HCEC 1CT (cell line): ENCODE measurements around the gene ALG1L2.
"Not testable (repeated sequence)": the region's sequence is repeated elsewhere in the genome, so short reads cannot be mapped to it uniquely, and the experiment has no call there.

Source experiments
- DNase-seq: peaks from one replicate; pipeline ENCODE4 v3.0.0-alpha.2; 2017

Gene ALG1L2, protein sequence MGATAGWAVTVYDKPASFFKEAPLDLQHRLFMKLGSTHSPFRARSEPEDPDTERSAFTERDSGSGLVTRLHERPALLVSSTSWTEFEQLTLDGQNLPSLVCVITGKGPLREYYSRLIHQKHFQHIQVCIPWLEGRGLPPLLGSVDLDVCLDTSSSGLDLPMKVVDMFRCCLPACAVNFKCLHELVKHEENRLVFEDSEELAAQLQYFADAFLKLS

DNA sequence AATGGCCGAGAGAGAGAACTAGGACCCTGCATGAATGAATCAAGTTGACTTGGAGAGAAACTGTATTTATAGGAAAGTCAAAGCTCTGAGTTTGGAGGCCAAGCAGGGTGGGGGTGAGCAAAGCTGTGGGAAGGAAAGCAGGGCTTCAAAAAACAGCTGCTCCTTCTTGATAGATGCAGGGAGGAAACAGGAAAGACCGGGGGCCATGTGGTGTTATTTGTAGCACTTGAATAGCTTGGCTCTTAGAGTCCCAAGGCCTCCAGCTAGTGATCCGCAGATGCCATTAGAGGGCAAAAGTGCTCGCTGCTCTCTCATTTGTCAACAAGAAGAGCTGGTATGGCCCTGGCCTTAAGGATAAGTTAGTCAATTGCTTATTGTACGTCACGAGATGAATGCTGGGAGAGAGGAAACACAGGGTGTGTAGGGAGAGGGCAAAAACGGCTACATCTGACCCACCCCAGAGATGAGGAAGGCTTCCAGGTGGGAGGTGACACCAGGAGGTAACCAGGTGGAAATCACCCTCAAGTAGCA, at the start of gene ALG1L2:
ALG1L2 (plus strand) TSS at position 481 of the 531 bp plus-strand sequence. CDS start 186 bp downstream, outside the sequence.
- DNase-seq, result no peak

DNA sequence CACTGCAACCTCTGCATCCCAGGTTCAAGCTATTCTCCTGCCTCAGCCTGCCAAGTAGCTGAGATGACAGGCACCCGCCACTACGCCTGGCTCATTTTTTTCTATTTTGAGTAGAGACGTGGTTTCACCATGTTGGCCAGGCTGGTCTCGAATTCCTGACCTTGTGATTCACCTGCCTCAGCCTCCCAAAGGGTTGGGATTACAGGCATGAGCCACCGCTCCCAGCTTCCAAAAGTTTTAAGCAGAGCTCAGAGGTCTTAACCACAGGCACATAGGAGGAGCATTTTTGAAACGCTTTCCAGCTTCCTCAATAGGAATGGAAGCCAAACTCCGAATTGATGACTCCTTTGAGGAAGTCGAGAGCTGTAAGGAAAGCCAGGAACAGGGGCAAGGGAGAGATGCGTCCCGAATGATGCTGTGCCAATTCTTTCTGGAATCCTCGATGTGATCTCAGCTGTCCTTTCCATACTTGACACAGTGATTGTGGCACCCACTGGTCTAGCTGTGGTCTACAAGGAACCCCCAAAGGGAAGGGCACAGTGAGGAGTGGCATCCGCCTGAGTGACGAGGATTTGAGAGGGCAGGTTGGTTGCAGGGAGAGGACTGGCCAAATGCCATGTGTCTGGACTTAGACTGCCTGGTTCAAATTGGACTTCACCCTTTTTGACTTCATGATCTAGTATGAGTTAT, 44.4 kb upstream of the ALG1L2 start:
- DNase-seq, result peak; percentile 71

DNA sequence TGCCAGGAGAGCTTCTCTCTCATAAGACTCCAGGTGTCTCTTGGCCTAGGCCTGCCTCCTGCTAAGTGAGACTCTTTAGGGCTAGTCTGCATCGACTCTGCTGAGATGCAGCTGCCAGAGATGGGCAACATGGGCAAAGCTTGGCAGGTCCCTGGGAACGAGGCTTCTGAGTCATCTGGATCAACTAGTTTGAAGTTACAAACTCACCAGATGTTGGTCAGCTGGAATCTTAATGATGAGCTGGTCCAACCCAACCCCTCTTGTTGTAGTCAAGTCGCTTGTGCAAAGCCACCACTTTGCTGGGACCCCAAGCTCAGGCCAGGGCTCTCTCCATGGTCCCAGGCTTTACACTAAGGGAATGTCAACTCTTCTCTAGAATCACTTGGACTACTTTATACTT, 38.9 kb upstream of the ALG1L2 start:
- peak; percentile 33 for DNase-seq

DNA sequence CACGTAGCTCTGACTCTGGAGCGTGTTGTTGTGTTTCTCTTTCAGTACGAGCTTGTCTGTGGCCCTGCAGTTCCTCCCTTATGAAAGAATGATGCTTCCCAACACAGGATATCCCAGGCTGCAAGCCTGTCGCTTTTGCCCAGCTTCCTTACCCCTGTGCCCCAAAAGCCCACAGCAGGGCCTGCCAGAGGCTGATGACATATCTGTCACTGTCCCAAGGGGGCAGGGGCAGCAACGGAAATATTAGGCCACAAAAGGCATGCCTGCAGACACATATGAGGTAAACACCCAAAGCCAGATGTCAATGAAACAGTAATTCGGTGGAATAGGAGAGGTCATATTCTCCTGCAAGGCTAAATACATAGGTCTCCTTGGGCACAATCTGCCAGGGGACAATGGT, 38.0 kb upstream of the ALG1L2 start:
- DNase-seq, result not testable (repeated sequence)

DNA sequence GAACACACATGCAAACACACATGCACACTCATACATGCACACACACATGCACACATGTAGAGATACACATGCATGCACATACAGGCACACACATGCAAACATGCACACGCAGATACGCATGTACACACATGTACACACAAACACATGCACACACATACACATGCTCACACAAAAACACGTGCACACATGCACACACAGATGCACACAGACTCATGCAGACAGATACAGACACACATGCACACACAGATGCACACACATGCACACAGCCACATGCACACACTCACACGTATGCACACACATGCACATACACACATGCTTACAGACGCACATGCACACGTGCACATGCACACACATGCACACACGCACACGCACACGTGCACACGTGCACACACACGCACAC, 37.3 kb upstream of the ALG1L2 start:
- no peak for DNase-seq

DNA sequence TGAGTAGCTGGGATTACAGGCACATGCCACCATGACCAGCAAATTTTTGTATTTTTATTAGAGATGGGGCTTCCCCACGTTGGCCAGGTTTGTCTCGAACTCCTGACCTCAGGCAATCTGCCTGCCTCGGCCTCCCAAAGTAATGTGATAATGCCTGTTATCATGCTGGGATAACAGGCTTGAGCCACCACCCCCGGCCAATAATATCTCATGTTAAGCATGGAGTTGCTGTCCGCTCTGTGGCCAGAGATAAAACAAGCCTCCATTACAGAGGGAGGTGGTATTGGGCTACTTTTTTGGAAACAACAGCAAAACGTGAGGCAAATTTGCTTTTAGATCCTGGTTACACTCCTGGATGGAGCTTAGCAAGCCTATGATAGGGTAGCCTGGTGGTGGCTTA, 32.9 kb upstream of the ALG1L2 start:
- no peak for DNase-seq

DNA sequence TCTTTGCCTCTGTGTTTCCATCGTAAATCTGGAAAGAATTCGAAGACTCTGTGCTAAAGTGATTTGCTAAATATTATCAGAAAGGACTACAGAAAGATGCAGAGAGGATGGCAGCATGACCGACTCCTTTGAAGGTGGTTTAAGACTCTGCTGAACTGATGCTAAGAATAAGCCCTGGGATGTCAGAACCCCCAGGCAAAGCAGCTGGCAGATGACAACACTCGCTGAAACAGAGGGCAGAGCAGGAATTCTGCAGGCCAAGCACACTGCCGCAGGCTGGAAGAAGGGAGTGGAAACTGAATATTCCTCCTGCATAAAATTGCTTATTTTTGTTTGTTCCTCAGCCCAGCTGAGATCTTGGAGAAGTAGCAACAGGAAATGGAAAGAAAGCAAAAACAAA, 29.3 kb upstream of the ALG1L2 start:
- DNase-seq, result not testable (repeated sequence)

DNA sequence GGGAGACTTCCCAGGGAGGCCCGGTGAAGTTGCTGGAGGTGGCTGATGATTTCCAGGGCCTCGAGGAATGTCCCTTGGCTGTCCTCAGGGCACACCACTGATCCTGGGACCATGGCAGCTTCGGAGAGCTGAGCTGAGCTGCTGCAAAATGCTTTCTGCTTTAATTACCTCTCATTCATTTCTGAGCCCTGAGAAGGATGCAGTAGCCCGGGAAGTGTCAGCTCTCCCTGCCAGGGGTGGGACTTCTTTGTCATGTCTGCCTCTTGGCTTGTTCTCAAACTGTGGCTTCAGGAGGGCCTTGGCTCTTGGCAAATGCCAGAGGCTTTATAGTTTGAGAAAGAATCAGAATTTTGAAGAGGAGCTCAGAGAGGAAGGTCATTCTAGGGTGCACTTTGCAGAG, 28.7 kb upstream of the ALG1L2 start:
- DNase-seq, result not testable (repeated sequence)

DNA sequence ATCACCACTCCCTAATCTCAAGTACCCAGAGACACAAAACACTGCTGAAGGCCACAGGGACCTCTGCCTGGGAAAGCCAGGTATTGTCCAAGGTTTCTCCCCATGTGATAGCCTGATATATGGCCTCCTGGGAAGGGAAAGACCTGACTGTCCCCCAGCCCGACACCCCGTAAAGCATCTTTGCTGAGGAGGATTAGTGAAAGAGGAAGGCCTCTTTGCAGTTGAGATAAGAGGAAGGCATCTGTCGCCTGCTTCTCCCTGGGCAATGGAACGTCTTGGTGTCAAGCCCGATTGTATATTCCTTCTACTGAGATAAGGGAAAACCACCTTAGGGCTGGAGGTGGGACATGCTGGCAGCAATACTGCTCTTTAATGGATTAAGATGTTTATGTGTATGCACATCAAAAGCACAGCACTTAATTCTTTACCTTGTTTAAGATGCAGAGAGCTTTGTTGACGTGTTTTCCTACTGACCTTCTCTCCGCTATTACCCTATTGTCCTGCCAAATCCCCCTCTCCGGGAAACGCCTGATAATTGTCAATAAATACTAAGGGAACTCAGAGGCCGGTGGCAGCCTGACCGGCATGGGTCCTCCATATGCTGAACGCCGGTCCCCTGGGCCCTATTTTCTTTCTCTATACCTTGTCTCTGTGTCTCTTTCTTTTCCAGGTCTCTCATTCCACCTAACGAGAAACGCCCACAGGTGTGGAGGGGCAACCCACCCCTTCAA, 23.9 kb upstream of the ALG1L2 start:
- not testable (repeated sequence) for DNase-seq

DNA sequence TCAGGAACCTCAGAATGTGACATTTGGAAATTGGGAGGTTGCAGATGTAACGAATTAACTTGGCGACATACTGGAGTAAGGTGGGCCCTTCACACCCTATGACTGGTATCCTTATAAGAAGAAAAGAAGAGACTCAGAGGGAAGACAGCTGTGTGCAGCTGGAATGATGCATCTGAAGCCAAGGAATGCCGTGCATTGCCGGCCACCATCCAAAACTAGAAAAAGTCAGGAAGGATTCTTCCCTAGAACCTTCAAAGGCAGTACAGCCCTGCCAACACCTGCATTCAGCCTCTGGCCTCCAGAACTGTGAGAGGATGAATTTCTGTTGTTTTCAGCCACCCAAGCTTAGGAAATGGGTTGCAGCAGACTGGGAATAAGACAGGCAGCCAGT, 23.4 kb upstream of the ALG1L2 start:
- DNase-seq, result not testable (repeated sequence)

DNA sequence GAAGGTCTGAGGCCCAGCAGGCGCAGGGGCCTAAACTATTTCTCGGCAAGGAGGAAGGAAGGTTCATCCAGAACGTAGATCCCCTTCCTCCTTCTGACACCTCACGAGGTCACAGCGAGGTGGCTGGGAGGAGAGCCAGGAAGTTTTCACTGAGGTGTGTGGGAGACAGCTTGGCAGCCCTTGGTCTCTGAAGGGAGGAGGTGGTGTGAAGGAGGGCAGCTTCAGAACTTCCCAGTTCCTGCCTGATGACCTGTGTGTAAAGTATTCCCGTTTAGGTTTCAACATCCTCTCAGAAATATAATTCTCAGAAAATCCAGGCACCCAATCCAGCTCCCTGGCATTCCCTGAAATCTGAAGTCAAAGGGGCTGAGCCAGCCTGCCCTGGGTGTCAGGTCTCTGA, 22.9 kb upstream of the ALG1L2 start:
- peak; percentile 3 for DNase-seq

DNA sequence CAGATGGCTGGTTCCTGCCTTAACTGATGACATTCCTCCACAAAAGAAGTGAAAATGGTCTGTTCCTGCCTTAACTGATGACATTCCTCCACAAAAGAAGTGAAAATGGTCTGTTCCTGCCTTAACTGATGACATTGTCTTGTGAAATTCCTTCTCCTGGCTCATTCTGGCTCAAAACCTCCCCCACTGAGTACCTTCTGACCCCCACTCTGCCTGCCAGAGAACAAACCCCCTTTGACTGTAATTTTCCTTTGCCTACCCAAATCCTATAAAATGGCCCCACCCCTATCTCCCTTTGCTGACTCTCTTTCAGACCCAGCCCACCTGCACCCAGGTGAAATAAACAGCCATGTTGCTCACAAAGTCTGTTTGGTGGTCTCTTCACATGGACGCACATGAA, 22.5 kb upstream of the ALG1L2 start:
- not testable (repeated sequence) for DNase-seq

DNA sequence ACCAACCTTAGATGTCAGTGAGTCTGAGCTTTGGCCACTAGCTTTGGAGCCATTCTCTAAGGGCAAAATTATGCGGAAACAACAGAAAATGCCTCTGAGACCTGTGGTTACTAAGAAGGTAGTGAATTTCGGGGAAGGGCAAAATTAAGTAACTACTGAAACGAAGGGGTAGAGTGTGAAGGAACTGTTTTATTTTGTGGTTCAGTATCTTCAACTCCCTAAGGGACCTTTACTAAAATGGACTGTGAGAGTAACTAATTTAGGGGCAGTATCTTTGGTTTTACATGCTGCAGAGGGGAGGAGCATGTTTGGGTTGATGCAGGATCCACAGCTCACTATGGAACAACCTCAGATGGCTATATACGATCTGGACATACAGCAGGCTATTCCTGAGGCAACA, 8.0 kb upstream of the ALG1L2 start:
- no peak for DNase-seq

DNA sequence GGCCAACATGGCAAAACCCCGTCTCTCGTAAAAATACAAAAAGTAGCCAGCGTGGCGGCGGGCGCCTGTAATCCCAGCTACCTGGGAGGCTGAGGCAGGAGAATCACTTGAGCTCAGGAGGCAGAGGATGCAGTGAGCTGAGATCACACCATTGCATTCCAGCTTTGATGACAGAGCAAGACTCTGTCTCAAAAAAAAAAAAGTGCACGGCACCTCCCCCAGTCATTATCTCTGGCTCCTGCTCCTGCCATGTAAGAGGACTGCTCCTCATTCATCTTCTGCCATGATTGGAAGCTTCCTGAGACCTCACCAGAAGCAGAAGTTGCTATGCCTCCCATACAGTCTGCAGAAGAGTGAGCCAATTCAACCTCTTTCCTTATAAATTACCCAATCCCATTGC, 4.0 kb upstream of the ALG1L2 start:
- DNase-seq, result no peak

DNA sequence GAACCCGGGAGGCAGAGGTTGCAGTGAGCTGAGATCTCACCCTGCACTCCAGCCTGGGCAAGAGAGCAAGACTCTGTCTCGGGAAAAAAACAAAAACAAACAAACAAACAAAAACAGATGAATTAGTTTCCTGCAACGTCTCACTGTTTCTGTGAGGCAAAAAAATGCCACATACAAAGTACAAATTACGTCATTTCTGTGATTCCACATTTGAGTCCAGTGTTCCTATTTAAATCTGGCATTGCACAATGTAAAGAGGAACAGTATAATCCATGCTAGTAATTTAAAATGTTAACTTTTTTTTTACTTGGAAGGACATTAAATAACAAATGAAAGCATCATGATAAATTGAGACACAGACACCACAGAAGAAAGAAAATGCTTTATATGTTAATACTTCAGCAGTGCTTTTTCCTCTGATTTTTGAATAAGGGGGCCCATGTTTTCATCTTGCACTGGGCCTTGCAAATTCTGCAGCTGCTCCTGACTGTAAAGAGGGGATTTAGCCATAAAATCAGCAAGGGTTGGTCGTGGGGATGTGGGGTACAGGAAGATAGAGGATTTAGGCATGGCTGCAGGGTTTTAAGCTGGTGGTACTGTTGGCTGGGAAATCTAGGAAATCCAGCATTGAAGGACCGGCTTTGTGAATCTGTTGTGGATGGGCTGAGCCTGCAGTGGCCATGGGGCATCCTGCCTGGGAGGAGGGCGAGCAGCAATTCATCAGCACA, 1.9 kb downstream of the ALG1L2 start:
- not testable (repeated sequence) for DNase-seq

DNA sequence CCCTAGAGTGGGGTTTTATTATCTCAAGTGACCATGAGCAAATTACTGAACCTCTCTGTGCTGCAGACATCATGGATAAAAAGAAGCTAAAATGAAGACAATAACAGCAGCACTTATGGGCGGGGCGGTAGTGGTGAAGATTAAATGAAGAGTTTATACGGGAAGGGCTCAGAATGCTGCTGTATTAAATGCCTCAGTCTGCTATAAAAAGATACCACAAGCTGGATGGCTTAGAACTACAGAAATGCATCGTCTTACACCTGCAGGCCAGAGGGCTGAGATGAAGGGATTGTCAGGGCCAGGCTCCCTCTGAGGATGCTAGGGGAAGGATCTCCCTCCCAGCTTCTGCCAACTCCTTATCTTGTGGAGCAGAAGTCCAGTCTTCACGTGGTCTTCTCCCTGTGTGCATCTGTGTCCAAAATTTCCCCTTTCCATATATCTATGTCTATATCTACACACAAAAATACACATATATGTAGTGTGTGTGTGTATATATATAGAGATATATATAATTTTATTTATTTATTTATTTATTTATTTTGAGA, 2.9 kb downstream of the ALG1L2 start:
- no peak for DNase-seq

DNA sequence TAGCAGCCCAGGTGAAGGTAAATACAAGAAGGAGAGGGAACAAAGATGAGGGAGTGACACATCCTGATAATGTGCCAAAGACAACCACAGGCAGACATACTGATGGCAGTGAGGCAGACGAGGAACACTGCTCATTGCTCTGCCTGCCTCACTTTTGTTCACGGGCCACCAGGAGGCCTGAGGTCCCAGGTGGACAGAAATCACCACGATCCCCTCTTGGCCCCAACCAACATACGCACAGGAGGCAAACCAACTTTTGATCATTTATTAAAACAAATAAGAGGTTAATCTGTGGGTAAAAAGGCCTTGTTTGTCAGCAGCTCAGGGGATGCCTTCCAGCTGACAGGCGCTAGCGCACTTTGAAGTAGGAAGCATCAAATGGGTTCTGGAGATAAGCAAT, 4.2 kb downstream of the ALG1L2 start:
- no peak for DNase-seq

DNA sequence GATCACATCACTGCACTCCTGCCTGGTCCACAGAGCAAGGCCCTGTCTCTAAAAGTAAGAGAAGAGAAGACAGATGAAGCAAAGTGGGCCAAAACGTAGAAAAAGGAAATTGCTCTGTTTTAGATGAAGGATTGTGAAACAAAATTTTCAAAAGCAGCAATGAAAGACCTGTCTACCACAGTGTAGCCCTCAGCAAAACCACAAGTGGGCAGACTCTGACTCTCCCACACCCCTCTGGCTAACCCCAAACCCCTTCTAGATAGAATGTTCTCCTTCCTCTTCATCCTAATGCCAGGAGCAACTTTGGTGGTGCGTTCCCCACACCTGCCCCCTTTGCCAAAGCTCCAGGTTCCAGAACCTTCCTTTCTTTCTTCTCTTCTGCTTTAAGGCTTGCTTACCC, 5.0 kb downstream of the ALG1L2 start:
- DNase-seq, result not testable (repeated sequence)

DNA sequence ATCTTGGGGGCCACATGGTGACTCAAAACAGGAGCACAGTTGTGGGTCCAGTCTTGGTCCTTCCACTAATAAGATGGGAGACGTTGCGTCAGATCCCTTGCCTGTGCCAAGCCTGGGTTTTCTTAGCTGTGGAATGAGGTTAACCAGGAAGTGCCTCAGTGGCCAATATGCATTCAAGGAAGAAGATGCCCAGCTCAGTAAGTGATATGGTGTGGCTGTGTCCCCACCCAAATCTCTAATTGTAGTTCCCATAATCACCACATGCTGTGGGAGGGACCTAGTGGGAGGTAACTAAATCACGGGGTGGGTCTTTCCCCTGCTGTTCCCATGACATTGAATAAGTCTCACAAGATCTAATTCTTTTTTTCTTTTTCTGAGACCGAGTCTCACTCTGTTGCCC, 6.4 kb downstream of the ALG1L2 start:
- no peak for DNase-seq

DNA sequence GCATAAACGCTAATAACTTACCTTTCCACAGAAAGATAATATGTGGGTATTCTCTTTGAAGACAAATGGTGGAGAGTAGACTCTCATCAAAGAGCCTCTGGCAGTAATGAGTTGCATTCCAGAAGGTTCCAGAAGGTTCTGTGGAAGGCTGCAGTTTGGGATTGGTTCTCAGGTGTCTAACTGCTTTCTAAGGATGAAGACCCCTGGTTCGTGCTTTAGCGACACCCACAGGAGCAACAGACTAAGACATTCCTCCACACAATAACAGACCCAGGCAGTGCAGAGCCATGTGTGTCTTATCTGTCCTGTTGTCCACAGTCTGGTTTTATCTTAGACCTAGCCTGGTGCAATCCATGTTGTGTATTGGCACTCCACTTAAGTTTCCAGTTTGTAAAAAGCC, 9.1 kb downstream of the ALG1L2 start:
- not testable (repeated sequence) for DNase-seq

DNA sequence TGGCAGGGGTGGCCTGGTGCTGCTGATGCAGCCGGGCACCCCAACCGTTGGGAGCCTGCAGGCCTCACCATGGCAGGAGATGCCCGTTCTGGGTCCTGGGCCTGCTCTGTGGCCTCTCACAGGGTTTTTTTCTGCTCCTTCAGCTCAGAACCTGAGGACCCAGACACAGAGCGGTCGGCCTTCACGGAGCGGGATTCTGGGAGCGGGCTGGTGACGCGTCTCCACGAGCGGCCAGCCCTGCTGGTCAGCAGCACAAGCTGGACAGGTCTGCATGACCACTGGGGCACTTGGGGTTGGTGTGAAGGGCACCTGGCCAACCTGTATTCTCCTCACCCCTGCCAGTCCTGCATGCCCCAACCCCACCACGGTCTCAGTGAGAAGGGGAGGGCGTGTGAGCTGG, 10.3 kb downstream of the ALG1L2 start:
- DNase-seq, result no peak

DNA sequence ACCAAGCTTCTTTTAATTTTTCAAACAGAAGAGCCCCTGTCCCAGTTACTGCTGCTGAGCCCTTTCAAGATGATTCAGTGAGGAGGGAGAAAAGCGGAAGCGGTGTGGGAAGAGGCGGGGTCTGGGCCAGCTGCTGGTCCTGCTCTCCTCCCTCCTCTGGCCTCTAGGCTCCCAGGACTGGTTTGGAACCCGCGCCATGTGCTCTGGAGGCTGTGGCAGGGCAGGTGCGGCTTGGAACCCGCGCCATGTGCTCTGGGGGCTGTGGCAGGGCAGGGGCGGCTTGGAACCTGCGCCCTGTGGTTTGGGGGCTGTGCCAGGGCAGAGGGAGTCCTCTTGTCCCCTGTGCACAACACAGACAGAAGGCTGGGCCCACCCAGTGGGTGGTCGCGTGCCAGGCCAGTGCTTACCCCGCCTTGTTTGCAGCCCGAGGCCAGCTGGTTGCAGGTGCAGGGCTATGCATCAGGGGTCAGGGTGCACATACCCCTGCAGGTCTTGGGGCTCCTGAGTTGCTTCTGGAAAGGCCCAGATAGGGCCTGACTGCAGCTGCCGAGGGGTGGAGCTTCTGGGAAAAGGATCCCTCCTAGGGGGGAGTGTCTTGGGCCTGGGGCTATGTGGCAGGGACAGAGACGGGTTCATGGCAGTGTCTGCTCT, 12.2 kb downstream of the ALG1L2 start:
- no peak for DNase-seq
